NCI-H82 (cell line): Measurements from ENCODE around the gene TNFAIP8.

Source experiments
- DNase-seq: peaks from one replicate; lab custom pipeline; 2025; lab: John Stamatoyannopoulos, UW

TNFAIP8 gene

DNA sequence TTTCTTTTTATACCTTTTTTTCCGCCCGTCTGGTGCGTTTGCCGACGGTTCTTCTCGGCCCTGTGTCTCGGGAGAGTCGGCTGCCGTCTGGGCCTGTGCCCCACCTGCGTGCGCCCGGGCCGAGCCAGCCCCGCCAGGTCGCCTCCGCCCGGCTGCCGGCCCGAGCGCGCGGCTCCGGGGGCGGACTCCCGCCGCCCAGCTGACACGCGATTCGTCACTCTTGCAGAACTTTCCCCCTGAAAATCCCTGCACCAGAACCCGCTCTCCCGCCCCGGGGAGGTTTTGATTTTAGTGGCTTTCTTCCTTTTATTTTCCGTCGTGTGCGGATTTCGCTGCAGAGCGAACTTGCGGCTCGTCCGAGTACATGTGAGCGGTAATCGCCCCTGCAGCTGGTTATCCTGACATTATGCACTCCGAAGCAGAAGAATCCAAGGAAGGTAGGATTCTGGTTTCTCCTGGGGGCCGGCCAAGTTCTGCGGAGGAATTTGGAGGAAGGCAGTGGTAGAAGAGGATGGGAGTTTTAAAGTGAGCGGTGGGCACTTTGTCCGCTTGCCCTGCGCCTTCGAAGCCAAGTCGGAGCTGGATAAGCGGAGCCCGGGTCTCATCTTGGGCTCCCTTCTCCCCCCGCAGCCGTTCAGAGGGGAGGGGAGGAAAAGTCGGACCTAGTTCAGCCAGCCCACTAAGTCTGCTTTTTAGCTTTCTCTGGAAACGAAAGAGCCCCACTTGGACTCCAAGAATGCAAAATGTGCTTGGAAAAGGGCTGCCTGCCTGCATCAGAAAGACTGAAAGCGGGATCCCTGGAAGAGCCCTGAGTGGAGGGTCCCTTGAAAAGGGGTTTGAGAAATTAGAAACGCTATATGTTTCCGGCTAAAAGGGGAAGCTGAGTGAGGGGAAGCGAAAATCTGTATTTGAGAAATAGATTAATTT lies at the start of gene TNFAIP8:
TSS of gene TNFAIP8 (plus strand) at position 335 of the 927 bp plus-strand sequence. CDS start at position 407, 72 bp downstream.
- DNase-seq: peak; percentile 19

DNA sequence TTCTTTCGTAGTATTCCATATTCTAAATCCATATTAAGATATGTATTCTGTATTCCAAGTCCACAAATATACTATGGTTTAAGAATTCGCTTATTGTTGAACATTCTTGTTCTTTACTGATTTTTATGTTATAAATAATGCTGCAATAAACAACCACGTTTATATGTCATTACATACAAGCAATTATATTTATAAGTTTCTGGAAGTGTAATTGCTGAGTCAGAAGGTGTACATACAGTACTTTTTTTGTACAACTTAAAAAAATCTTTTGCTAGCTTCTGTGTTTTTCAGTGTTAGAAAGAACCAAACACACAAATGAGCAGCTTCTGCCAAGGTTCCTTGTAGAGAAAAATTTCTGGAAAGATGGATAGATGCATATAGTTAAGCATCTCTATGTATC lies 48.6 kb upstream of the TNFAIP8 start:
- DNase-seq: no peak

DNA sequence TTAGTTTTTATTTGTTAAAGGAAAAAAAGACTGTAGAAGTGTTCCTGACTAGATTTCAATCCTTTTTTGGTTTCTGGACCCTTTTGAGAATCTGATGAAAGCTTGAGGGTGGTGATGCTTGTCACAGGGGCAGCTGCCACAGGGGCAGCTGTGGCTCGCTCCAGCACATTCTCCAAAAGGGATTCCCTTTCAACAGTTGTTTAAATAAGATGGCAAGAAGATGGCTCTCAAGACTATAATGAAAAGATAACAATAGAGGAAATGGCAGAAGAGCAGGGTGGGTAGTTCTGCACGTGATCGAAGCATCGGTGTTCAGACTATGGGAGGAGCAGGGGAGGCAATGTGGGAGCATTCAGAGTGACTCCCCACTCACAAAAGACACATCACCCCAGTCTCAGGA lies 46.5 kb upstream of the TNFAIP8 start:
- no peak for DNase-seq

DNA sequence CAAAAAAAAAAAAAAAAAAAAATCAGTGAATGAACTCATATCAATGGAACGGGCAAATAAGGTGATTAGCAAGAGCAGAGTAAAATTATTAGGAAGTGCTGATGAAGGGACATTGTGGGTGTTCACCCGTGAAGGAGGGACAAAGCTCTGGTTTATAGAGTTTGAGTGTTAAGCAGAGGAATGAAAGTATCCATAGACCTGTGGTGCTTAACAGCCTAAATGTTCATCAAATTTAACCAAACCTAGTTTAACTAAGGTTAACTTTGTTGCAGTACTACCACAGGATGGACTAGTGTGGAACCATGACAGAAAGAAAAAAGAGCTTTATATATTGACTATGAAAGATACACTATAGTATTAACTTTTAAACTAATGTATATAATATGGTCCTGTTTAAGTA lies 44.1 kb upstream of the TNFAIP8 start:
- DNase-seq: no peak

DNA sequence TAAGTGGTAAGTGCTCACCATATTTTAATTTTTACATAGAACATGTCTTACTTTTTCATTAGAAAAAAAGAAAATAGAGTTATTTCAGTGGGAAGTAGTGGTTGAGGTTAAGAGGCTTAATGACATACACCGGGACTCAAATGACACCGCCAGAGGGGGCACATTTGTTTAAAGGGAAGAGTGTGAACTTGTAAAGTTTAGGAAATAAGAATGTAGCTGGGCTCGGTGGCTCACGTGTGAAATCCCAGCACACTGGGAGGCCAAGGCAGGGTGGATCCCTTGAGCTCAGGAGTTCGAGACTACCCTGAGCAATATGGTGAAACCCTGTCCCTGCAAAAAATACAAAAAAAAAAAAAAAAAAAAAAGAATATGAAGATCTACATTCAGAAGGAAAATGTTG lies 43.4 kb upstream of the TNFAIP8 start:
- no peak for DNase-seq

DNA sequence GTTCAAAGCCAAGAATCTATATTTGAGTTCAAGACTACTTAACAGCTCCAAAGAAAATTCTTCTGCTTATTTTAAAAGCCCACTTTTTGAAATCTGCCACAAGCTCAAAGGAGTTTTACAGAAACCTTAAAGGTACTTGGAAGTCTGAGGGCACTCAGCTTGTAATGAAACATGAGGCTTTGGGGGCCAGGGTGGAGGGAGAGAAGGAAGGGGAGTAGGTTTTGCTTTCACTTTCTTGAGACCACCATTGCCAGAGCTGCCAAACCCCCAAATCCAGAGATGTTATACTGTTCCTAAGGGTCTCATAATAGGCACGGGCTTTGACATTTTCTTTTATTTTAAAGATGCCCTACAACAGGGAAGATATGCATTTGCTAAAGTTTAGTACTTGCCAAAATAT lies 42.6 kb upstream of the TNFAIP8 start:
- no peak for DNase-seq

DNA sequence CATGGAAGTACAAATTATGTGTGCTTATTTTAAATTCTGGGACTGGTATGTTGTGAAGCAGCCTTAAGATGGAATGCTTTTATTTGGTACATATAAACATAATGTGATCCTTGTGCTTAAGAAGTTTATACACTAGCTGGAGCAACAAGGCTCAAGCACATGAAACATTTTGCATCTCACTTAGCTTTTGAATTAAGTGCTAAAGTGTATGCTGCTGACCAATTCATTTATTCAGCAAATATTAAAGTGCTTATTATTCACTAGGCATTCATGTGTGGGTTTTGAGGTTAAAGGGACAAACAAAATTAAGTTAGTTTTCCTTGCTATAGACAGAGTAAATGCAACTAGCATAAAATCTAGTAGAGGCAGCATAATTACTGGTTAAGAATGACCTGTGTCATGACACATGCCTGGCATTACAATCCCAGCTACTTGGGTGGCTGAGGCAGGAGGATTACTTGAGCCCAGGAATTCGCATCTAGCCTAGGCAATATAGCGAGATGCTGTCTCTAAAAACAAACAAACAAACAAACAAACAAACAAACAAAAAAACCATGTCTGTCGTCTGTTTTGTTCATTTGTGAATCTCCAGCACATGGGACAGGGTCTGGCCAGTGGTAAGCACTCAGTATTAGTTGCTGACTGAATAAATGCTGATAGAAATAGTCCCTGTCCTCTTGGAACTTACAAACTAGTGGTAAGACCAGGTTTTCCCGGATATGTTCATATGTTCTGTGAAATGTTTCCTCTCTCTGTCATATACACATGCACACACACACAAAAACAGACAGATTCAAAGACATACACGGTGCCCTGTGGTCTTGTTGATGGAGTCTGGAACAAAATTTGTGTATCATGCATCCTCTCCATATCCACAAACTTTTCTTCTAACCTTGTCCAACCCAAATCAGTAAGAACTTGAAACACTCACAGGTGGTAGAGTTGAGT lies 41.9 kb upstream of the TNFAIP8 start:
- no peak for DNase-seq

DNA sequence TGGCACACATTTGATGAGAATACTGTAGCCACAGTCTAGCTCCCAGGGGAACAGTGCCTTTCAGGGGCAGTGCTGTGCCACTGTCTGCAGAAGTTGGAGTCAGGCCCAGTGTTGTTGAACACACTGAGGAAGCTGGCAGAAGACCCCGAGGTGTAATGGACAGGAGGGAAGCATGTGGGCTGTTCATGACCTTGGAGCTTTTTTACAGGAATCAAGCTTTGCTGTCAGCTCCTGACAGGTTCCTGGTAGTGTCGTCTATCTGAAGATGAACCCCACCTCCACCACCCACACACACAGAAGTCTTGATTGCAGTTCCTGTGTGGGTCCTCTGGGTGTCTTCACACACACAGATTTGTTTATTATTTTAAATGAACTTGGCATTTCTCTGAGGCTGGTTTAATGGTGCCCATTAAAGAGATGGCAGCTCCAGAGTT lies 40.3 kb upstream of the TNFAIP8 start:
- peak; percentile 4 for DNase-seq

DNA sequence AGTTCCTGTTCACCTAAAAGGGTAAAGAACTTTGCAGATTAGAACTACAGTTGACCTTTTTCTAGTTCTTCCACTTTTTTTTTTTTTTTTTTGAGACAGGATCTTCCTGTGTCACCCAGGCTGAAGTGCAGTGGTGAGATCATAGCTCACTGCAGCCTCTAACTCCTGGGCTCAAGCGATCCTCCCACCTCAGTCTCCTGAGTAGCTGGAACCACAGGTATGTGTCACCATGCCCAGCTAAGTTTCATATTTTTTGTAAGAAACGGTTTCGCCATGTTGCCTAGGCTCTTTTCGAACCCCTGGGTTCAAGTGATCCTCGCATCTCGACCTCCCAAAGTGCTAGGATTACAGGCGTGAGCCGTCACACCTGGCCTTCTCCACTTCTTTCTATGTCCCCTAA lies 39.7 kb upstream of the TNFAIP8 start:
- no peak for DNase-seq

DNA sequence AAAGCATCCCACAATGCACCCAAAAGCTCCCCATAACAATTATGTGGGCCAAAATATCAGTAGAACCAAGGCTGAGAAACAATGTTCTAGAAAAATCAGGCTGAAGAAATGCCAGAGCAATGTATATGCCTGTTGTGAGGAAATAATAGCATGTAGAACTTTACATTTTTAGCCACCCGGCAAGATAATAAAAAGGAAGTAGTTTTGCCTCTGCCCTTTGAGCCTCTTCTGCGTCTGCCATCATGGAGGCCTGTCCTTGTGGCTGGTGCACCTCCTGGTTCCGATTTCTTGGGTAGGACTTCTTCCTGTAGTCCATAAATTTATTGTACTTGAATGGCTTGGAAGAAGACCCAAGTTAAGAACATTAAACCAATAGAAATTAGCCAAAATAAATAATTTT lies 38.9 kb upstream of the TNFAIP8 start:
- no peak for DNase-seq

DNA sequence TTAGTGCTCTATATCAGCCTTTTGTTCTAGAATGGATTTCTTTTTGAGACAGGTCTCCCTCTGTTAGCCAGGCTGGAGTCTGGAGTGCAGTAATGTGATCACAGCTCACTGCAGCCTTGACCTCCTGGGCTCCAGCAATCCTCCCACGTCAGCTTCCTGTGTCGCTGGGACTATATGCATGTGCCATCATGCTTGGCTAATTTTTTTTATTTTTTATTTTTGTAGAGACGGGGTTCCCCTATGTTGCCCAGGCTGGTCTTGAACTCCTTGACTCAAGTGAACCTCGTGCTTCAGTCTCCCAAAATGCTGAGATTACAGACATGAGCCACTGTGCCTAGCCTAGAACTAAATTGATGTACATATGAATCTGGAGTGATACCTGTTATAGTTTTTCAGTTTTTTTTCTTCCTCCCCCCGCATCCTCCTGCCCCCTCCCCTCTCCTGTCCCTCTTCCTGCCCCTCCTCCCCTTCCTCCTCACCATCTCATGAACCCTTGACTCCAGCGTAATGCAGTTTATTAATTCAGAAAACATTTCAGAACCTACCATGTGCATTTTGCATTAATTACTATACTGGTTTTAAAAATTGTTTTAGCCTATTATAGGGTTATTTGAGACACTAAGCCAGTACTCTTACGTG lies 37.4 kb upstream of the TNFAIP8 start:
- DNase-seq: no peak

DNA sequence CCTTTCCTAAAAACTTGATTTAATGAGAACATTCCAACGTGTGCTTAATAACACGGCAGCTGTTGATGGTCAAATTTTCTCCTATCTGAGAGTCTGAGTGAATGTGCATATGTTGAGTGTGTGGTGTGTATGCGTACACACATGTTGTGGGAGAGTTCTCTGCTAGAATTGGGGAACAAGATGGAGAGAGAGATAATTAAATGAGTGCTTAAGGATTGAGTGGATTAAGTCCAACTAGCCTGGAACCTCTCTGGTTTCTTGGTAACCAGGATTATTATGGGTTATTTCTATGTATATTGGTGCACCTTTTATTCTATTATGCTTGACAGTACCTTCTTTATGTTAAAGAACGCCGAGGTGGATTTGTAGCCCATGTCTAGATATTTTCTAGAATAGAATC lies 36.4 kb upstream of the TNFAIP8 start:
- DNase-seq: peak; percentile 78

DNA sequence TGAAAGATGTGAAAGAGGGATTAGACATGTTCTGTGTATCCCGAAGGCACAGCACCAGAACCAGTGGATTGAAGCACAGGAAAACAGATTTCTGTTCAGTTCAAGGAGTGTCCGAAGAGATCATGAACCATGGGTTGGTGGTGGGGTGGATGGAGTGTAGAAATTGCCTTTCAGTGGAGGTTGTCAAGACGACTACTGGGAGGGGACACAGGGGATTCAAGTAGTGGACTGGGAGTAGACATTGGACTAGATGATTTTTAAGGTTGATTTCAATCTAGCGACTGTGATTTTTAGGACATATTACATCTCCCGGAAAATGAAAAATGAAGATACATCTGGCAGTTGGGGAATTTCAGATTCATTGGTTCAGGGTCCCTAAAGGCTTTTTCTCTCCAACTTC lies 35.9 kb upstream of the TNFAIP8 start:
- no peak for DNase-seq

DNA sequence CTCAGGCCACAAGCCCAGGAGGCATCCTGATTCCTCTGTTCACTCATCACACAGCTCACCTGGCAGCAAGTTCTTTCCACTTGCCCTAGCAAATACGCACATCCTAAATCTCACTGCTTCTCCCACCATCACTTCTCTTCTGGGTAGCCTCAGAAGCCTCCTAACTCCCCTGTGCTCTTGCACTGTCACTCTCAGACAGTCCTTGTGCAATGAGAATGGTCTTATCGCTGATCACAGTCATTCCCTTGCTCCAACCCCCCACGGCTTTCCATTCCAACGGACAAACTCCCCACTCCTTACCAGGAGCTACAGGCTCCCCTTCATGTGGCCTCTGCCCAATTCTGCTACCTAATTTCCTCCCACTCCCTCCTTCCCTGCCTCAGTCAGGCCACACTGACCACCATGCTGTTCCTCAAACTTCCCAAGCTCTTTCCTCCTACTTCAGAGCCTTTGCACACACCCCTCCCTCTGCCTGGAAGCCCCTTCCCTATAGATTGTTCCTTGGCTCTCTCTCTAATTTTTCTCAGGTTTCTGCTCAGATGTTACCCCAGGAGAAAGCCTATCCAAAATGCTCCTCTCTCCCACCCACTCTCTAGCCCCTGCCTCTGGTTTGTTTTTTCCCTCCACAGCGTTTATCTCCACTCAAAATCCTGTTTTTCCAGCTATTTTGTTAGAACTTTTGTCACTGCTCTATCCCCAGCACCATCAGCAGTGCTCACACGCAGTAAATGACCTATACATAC lies 34.1 kb upstream of the TNFAIP8 start:
- no peak for DNase-seq

DNA sequence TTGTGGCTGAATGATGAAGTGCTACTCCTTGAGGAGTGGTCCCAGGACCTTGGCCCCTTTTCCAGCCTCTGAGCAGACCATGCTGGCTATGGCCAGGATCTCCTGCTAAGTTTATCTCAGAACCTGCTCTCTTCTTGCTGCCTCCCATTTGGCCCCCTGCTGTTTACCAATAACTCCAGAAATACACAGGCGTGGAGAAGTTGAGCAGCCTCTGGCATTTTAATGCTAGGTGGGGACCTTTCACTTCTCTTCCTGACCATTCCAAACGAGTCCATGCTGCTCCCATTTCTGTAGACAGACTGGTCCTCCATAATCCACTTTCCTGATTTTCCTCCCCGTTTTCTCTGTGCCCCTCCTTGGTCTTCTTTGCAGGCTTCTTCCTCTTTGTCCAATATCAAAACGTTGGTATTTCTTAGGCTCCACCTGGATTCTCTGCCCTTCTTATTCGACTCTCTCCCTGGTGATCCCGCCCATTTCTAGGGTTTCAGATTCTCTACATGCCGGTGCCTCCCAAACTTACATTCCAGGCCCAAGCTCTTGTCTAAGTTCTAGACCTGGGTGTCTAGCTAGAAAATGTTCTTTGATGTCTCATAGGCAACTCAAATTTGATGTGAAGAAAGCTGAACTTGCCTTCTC lies 33.4 kb upstream of the TNFAIP8 start:
- DNase-seq: no peak

DNA sequence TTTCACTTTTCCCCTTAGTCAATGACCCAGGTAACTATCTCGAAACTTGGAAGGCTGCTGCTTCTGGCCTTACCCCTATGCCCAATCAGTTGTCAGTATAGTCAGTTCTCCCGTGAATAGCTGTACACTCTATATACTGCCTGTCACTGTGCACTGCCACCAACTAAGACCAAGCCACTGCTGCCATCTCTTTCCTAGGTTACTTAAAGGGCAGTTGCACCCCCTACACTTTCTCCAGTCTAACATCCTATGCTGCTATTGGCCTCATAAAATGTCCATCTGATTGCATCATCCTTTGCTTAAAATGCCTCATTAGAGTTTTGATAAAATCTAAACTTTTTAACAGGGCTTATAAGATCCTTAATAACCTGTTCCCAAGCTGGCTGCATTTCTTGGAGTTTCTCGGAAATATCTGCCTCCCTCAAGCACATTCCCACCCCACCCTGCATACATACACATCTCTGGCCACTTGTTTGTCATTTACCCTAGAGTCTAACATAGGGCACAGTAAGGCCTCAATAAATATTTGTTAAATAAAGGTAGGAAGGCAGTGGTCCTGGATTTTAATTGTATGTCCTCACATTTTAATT lies 32.8 kb upstream of the TNFAIP8 start:
- DNase-seq: no peak

DNA sequence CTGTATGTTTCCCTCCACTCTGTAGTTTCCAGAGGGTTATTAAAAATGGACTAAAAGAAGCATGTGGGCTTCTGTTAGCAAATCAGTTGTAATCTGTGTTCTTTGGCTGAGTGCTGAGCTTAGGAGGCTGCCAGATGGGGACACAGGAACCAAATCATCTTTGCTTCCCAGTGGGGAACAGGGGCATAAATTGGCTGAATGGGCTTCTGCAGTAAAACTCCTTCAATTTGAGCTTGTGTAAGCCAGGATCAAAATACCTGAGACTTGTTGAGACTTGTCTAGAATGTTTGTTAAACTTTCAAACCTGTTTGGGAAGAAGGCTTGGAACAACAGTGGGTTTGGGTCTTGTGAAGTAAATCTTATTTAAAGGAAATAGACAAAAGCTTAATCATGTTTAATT lies 32.2 kb upstream of the TNFAIP8 start:
- peak; percentile 81 for DNase-seq

DNA sequence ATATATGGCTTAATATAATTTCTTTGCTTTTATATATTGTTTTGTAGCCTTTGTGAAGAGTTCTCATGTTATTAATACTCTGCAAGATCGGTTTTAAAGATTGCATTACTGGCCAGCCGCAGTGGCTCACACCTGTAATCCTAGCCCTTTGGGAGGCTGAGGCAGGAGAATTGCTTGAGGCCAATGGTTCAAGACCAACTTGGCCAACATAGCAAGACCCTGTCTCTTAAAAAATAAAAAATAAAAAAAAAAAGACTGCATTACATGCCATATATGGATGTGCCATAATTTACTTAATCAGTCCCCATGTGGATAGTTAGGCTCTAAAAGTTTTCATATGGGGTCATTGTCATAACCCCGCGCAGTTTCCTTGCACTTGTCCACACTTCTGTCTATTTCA lies 31.0 kb upstream of the TNFAIP8 start:
- no peak for DNase-seq

DNA sequence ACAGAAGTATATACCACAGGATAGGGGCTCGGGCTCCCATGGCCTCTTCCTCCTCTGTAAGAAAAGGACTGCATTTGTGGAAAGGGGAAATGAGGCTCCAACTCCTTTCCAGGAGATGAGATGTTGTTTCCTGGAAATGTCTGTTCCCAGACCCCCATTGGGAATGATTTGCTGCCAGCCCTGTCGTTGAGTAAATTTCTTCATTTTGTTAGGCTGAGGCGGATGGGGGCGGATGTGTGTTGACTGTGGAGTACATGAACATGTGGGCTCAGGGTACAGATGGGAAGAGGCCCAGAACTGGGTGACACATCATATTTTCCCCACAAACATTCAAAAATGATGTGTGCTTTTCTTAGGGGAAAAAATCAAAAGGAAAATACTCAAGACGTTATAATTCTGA lies 28.8 kb upstream of the TNFAIP8 start:
- DNase-seq: no peak

DNA sequence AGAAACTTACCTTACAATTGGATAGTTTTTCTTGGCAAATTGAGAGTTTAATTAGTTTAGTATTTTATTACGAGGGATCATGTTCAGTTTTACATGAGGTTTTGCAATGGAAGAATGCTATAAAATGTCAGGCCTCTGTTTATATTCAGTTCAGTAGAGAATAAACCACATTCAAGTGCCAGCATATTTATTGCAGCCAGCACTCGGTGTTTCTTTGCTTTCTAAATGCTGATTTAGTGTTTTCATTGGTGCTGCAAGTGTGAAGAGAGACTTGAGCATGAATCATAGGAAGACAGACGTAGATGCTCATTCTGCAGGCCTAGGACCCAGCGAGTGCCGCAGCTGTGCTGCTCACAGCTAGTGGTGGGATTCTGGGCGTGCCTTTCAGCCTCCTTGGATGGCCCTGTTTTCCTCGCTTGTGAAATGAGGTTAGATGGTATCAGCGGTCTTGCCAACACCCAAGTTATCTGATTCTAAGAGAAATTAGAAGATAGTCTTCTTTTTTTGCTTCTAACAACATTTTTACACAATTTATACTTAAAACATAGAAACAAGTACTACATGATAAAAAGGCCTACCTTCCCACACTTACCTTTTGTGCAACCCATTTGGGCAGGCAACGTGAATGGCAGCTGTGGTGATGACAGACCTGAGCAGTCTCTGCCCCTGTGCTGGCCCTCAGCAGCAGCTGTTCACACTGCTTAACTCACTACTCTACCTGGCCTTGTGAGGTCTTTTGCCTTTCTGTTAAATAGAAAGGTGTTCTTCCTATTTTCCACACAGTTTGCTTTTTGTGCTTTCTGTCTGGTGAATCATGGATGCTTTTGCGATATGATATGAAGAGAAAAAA lies 26.8 kb upstream of the TNFAIP8 start:
- no peak for DNase-seq
